ENCODE measurements around the gene CEP135. TPM values are rescaled to one million over a fixed set of nuclear protein-coding genes. Genes with fewer than 3 reads are reported as not detected.

Gene CEP135
- total RNA-seq, 1 experiment from 2014 or later = 13.9 TPM

DNA sequence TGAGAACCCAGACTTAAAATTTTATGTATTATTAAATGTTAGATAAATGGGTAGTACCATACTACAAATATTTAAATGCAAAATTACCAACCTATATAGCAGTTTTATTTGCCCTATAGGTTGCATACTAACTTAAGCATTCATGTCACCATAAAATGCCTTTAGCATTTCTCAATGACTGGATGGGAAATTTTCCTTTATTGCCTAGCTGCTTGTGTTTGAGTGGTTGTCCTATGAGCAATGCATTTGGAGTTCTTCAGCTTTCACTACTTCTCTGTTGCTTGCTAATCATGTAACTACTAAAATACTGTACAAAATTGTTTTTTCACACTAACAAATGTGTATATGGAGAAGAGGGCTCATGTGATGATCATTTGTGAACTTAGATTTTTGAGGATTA lies 44.2 kb upstream of the CEP135 start:
- no peaks in the 10 kb centered on the region for H3K23me2 ChIP-seq (ENCODE audit: insufficient read length, low read depth, low read length, poor library complexity, severe bottlenecking)

More for the DNA sequence above, 44.2 kb upstream of the CEP135 start:
- no peak for DNase-seq
- no peak overlapping the region for H2BK12ac ChIP-seq (ENCODE audit: insufficient read length, low read depth, low read length)
- no peak overlapping the region for H4K5ac ChIP-seq (ENCODE audit: insufficient read length, low read depth, low read length)
- TF ChIP-seq, protein P1, sequence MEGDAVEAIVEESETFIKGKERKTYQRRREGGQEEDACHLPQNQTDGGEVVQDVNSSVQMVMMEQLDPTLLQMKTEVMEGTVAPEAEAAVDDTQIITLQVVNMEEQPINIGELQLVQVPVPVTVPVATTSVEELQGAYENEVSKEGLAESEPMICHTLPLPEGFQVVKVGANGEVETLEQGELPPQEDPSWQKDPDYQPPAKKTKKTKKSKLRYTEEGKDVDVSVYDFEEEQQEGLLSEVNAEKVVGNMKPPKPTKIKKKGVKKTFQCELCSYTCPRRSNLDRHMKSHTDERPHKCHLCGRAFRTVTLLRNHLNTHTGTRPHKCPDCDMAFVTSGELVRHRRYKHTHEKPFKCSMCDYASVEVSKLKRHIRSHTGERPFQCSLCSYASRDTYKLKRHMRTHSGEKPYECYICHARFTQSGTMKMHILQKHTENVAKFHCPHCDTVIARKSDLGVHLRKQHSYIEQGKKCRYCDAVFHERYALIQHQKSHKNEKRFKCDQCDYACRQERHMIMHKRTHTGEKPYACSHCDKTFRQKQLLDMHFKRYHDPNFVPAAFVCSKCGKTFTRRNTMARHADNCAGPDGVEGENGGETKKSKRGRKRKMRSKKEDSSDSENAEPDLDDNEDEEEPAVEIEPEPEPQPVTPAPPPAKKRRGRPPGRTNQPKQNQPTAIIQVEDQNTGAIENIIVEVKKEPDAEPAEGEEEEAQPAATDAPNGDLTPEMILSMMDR (conservative IDR thresholded peaks at IDR 0.05) = no peak
- no peak overlapping the region for H4K91ac ChIP-seq (ENCODE audit: insufficient read length, low read depth, low read length)
- H4K20me1 ChIP-seq (ENCODE audit: control insufficient read depth, insufficient read depth, insufficient read length) = no peaks in the 10 kb centered on the region
- H4K8ac ChIP-seq (replicated peaks; ENCODE audit: insufficient read length, low read depth, low read length) = no peak overlapping the region
- Mint-ChIP-seq H3K9me3 (no peaks in the 10 kb centered on the region), H3K27me3 (ENCODE audit: low read depth) (no peaks in the 10 kb centered on the region), H3K4me1 (no peaks in the 10 kb centered on the region), H3K4me3 (no peak overlapping the region), H3K36me3 (ENCODE audit: insufficient read depth in 1 of 3, low read depth in 3 of 3) (peaks cover 0 to 15% (median 9%) of the 10 kb centered on the region in 3 experiments; a peak in 4 of 7 replicates), H3K27ac (no peak overlapping the region)
- no peak overlapping the region for H3K27ac ChIP-seq (ENCODE audit: insufficient read length, low read depth, low read length)
- H2AK5ac ChIP-seq (ENCODE audit: insufficient read length, low read length) = no peak overlapping the region
- no peak overlapping the region for H2AFZ ChIP-seq (ENCODE audit: low read length)
- no peak overlapping the region for H3K18ac ChIP-seq (ENCODE audit: insufficient read length, low read depth, low read length)
- no peak overlapping the region for H3K9ac ChIP-seq (ENCODE audit: extremely low read depth, insufficient read length, low read length)
- no peak overlapping the region for H3T11ph ChIP-seq (ENCODE audit: low read length)
- no peaks in the 10 kb centered on the region for H3K27me3 ChIP-seq (ENCODE audit: insufficient read depth, low read length)
- H3K56ac ChIP-seq (ENCODE audit: insufficient read length, low read depth, low read length) = no peak overlapping the region
- no peaks in the 10 kb centered on the region for H3K79me1 ChIP-seq (ENCODE audit: insufficient read depth, low read depth, low read length, poor library complexity, severe bottlenecking)
- H3K4ac ChIP-seq (ENCODE audit: low read depth, low read length) = no peak overlapping the region
- no peak overlapping the region for H3K14ac ChIP-seq (ENCODE audit: insufficient read depth, low read length)
- no peak overlapping the region for H3K23ac ChIP-seq (ENCODE audit: insufficient read length, low read depth, low read length)
- no peak overlapping the region for H3K4me2 ChIP-seq (ENCODE audit: insufficient read depth, insufficient read length, low read length)
- H2BK120ac ChIP-seq (ENCODE audit: low read depth, low read length, poor library complexity, severe bottlenecking) = no peak overlapping the region
- H3K79me2 ChIP-seq (ENCODE audit: insufficient read depth, low read length) = no peaks in the 10 kb centered on the region
- no peak overlapping the region for H2BK20ac ChIP-seq (ENCODE audit: low read depth, low read length, poor library complexity, severe bottlenecking)
- no peaks in the 10 kb centered on the region for H3K4me1 ChIP-seq (ENCODE audit: insufficient read depth, low read length)
- H3K9me3 ChIP-seq (ENCODE audit: control insufficient read depth, low read depth, low read length) = no peaks in the 10 kb centered on the region
- H2BK15ac ChIP-seq (ENCODE audit: low read depth, low read length) = no peak overlapping the region
- H2BK5ac ChIP-seq (ENCODE audit: insufficient read length, low read length) = no peak overlapping the region

All from H9 (cell line).